ENCODE results near the gene OR6B1. TPM values are rescaled to one million over a fixed set of nuclear protein-coding genes. Genes with fewer than 3 reads are reported as not detected.
"Not testable (repeated sequence)": the region's sequence is repeated elsewhere in the genome, so short reads cannot be mapped to it uniquely, and the experiment has no call there.

Gene OR6B1
- total and polyA plus RNA-seq, 2 of the 8 experiments (the other 6 are each of a cell fraction or from before 2014, with no cell fraction given): not detected

- H2BK15ac ChIP-seq (ENCODE audit: low read length); H4K91ac ChIP-seq (replicated peaks; ENCODE audit: insufficient read length, low read length); H4K20me1 ChIP-seq (replicated peaks in 1 of 2; ENCODE audit: control insufficient read depth in 1 of 2, insufficient read depth in 2 of 2, low read length in 2 of 2); H3K79me2 ChIP-seq (ENCODE audit: control insufficient read depth in 1 of 2, insufficient read depth in 2 of 2, low read length in 2 of 2); H2AK5ac ChIP-seq (ENCODE audit: low read depth, low read length); H3K18ac ChIP-seq (ENCODE audit: extremely low read depth, low read length); H4K5ac ChIP-seq (ENCODE audit: insufficient read length, low read depth, low read length); H2AFZ ChIP-seq (ENCODE audit: low read length); FAIRE-seq; H2BK5ac ChIP-seq (ENCODE audit: low read depth, low read length); H3K14ac ChIP-seq (ENCODE audit: insufficient read length); H4K8ac ChIP-seq (ENCODE audit: extremely low read depth, insufficient read depth, low read length); H3K36me3 ChIP-seq (ENCODE audit: control insufficient read depth in 2 of 4, insufficient read depth in 4 of 4, low read length in 3 of 4); POLR2A ChIA-PET (ENCODE audit: partially characterized antibody); H3K79me1 ChIP-seq (ENCODE audit: low read depth, low read length); H3K4me1 ChIP-seq (replicated peaks in 1 of 4; ENCODE audit: control insufficient read depth in 3 of 4, insufficient read depth in 4 of 4, low read length in 3 of 4); H3K23me2 ChIP-seq (ENCODE audit: low read depth, low read length); H2BK20ac ChIP-seq (ENCODE audit: low read length); H3K9ac ChIP-seq (replicated peaks in 1 of 4; ENCODE audit: extremely low read depth in 1 of 4, low read depth in 3 of 4, low read length in 3 of 4); H3K4me2 ChIP-seq (ENCODE audit: insufficient read depth in 1 of 2, low read depth in 2 of 2, low read length in 2 of 2); H3K4me3 ChIP-seq (ENCODE audit: extremely low read depth in 1 of 4, insufficient read depth in 2 of 4, low read depth in 3 of 4, low read length in 4 of 4); H3K27me3 ChIP-seq (replicated peaks in 1 of 4; ENCODE audit: control insufficient read depth in 3 of 4, extremely low read depth in 1 of 4, insufficient read depth in 3 of 4, low read length in 3 of 4); H3K23ac ChIP-seq (ENCODE audit: insufficient read length); H3K9me3 ChIP-seq (ENCODE audit: insufficient read depth in 2 of 2, low read depth in 1 of 2, low read length in 1 of 2); H2BK12ac ChIP-seq (ENCODE audit: low read depth, low read length); DNase-seq (ENCODE audit: low read depth in 1 of 2, low spot score in 2 of 2); H3K56ac ChIP-seq (replicated peaks; ENCODE audit: insufficient read length, low read depth, low read length); H2BK120ac ChIP-seq (replicated peaks; ENCODE audit: low read depth, low read length); H3K27ac ChIP-seq (ENCODE audit: low read depth, low read length); H3K4ac ChIP-seq (replicated peaks; ENCODE audit: insufficient read length, low read depth, low read length): not testable (repeated sequence)
- CTCF ChIA-PET (ENCODE audit: partially characterized antibody): interaction anchor here (1.5 kb wide), 1 partner anchor 12 kb away, joined by 3 read pairs; no protein-coding TSS in a partner anchor
- 93% methylated on average over 8 of the region's 8 CpGs; no CpG with 5 or more reads in 1 of the 2 experiments for WGBS, 2 experiments (ENCODE audit: extremely low coverage in 1 of 2, insufficient coverage in 1 of 2, insufficient read length in 1 of 2, insufficient replicate concordance in 2 of 2, low coverage in 1 of 2, low lambda C conversion rate in 2 of 2, missing lambda C conversion rate in 1 of 2)
Measured at GRCh38 chr7:144050884-144051283, 50.8 kb downstream of the OR6B1 start.

Data from H1 (cell line).